BJ (cell line): ENCODE measurements around the gene USH1C. TPM values are rescaled to one million over a fixed set of nuclear protein-coding genes. Genes with fewer than 3 reads are reported as not detected.

ENCODE experiments used
- CTCF ChIA-PET: fragments of 350-600 bp; formaldehyde crosslinking; extraction: SDS; loops from one replicate; lab custom pipeline; 2021; ENCODE audit warnings: antibody characterized with exemption, inconsistent platforms; lab: Yijun Ruan, JAX
- POLR2A ChIA-PET: fragments of 300-600 bp; sonication (Branson Sonifier 250); formaldehyde crosslinking; extraction: SDS; loops from one replicate; lab custom pipeline; 2021; ENCODE audit warnings: antibody characterized with exemption; lab: Charles Lee
- DNase-seq: peaks from one replicate; pipeline ENCODE4 v3.0.0-alpha.2; 2011; ENCODE audit warnings: low read depth
- H3K27me3 ChIP-seq: 2 replicates; pipeline ENCODE4 v1.6.0; 2011; ENCODE audit warnings: low read length; ENCODE audit not compliant: control insufficient read depth, insufficient read depth
- H3K36me3 ChIP-seq: 2 replicates; pipeline ENCODE4 v1.5.1; 2011; ENCODE audit warnings: low read length; ENCODE audit not compliant: control insufficient read depth, insufficient read depth
- H3K4me3 ChIP-seq: 2 replicates; pipeline ENCODE4 v1.5.1; 2011; ENCODE audit warnings: low read depth, mild to moderate bottlenecking, control low read depth, low read length
- polyA plus RNA-seq: library from polyadenylated mRNA; depleted of rRNA; stranded (reverse); fragments of >200 nt; gene quantifications from 2 replicates; pipeline ENCODE4 v1.2.3, GENCODE V29; 2011
- TF ChIP-seq, protein P1 (sequence below): IDR thresholded peaks from 2 replicates; pipeline ENCODE4 v1.5.1; 2011; ENCODE audit warnings: low read depth, mild to moderate bottlenecking, control low read depth, inconsistent platforms, low read length, moderate library complexity; ENCODE audit not compliant: insufficient read depth

The USH1C gene
- polyA plus RNA-seq, 1 experiment: not detected

DNA sequence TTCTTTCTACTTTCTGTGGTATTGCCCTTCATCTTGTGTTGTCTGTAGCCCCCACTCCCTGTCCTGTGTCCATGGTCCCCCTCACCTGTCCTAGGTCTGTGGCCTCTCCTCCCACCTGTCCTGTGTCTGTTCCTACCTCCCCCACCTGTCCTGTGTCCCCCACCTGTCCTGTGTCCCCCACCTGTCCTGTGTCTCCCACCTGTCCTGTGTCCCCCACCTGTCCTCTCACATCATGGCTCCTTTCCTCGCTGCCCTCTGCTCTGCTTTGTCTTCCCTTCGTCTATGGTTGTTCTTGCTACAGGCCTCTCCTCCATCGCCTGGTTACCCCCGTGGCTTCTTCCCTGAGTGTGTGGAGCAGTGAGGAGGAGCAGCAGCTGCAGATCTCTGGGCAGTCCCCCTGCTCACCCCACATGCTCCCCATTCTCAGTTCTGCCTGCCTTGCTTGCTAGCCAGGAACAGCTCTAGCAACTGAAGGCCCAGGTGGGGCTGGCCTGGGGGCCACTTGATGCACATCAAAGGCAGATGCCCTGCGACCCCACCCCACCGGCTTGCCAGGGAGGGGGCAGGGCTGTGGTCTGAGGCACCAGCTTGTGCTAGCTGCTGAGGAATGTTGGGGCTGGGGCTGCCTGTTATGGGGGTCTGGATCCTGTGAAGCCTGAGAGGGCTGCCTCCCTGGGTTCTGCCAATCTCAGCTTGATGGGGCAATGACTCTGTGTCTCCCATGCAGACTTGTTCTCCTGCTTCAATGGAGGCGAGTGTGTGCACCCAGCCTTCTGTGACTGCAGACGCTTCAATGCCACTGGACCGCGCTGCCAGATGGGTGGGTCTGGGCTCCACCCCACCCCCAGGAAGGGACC, 8.4 kb upstream of the USH1C start:
- no peak for DNase-seq
- TF ChIP-seq, protein P1, sequence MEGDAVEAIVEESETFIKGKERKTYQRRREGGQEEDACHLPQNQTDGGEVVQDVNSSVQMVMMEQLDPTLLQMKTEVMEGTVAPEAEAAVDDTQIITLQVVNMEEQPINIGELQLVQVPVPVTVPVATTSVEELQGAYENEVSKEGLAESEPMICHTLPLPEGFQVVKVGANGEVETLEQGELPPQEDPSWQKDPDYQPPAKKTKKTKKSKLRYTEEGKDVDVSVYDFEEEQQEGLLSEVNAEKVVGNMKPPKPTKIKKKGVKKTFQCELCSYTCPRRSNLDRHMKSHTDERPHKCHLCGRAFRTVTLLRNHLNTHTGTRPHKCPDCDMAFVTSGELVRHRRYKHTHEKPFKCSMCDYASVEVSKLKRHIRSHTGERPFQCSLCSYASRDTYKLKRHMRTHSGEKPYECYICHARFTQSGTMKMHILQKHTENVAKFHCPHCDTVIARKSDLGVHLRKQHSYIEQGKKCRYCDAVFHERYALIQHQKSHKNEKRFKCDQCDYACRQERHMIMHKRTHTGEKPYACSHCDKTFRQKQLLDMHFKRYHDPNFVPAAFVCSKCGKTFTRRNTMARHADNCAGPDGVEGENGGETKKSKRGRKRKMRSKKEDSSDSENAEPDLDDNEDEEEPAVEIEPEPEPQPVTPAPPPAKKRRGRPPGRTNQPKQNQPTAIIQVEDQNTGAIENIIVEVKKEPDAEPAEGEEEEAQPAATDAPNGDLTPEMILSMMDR: no peak
- CTCF ChIA-PET: no interaction called here
- no peak overlapping the region for H3K4me3 ChIP-seq
- no peaks in the 10 kb centered on the region; the same call in 1 of the 2 replicates for H3K27me3 ChIP-seq
- POLR2A ChIA-PET: no interaction called here
- no peaks in the 10 kb centered on the region for H3K36me3 ChIP-seq

DNA sequence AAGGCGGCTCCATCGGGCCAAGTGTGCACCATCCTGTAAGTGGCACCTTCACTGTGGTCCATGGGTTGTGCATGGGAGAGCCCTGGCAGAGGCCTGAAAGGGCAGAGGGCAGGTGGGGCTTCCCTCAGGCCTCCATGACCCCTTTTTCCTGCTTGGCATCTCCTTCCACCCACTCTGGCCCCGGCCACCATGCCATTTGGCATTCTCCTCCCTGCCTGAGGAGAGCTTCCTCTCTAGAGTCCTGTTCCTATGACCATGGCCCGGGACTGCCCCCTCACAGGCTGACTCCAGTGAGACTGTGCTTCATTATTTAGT, 7.8 kb upstream of the USH1C start:
- ChIA-PET CTCF (no interaction called here), POLR2A (no interaction called here)
- DNase-seq: no peak
- Histone ChIP-seq H3K4me3 (no peak overlapping the region), H3K27me3 (peaks cover 2% of the 10 kb centered on the region; the same call in 1 of the 2 replicates), H3K36me3 (no peaks in the 10 kb centered on the region)
- TF ChIP-seq, protein P1: no peak

DNA sequence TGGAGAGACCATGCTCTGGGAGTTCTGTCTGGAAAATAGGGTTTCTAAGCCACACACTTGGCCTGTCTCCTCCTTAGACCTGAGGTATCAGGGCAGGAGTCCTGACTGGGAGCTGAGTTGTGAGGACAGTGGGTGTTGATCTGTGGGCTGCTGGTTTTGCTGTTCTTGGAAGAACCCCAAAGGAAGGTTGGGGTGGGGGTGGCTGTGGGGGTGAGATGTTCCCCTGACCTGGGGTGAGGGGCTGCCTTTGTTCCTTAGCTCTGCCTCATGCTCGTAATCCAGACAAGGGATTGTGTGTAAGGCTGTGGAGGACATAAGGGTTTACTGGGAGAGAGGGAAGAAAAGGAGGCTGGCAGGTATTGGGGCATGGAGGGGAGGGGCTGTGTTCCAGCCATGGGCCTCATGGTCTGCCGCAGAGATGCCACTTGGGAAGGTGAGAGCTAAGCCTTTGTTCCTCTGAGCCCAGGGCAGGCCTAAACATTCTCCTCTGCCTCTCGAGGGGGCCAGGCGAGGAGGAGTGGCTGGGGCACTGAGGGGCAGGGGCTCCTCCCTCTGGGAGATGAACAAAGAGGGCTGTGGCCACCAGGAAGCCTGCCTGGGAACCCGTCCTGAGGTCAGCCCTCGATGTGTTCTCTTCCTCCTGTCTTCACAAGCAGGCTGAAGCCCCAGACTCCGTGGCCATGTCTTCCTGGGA, 7.3 kb upstream of the USH1C start:
- CTCF ChIA-PET: no interaction called here
- POLR2A ChIA-PET: no interaction called here

DNA sequence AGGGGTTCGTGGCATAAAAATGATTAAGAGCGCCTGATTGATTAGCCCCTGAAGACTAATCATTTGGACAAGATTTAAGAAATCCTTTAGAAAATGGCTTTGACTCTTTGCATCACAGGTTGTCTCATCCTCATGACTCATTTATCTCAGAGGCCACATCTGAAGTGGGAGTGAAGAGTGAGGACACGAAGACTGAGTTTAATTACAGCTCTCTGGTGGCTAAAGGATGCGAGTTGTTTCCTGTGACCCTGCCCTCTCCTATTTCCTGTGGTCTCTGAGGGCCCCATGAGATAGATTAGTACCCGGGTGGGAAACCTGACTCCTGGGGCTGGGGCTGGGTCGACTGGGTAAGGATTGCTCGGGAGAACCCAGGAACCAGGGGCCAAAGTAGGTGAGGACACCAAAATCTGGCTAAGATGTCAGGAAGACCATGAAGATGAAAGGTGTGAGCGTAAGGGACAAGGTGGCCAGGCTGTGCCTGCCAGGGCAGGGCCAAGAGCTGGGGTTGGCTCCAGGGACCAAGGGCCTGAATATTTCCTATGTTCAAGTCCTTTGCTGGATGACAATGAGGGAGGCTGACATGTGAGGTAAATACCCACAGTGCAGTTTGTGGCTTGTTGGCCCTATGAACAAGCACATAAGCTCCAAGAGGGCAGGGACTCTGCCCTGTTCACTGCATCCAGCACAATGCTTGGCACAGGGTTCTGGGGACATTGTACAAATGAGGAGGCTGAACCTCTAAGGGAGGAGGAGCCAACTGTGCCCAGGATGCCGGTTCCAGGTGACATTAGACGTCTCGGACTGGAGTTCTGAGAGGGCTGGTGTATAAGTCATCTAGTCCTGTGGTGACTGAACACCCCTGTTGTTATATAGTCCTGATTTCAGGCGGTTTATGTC, 6.5 kb upstream of the USH1C start:
- no peak for DNase-seq

More for the DNA sequence above, 7.3 kb upstream of the USH1C start:
- Histone ChIP-seq H3K27me3 (peaks cover 2% of the 10 kb centered on the region), H3K36me3 (no peaks in the 10 kb centered on the region), H3K4me3 (no peak overlapping the region)
- TF ChIP-seq, protein P1: no peak
- DNase-seq: no peak

More for the DNA sequence above, 6.5 kb upstream of the USH1C start:
- ChIA-PET POLR2A (no interaction called here), CTCF (no interaction called here)
- peaks cover 2% of the 10 kb centered on the region for H3K27me3 ChIP-seq
- TF ChIP-seq, protein P1: no peak
- H3K4me3 ChIP-seq: no peak overlapping the region
- H3K36me3 ChIP-seq: no peaks in the 10 kb centered on the region
